GM18519 (cell line): Measurements from ENCODE around the gene CLDN17.

Experiments
- ATAC-seq: cut with Tn5 transposase; IDR thresholded peaks from one replicate; pipeline ENCODE4 v1.9.1; 2021; ENCODE audit warnings: mild to moderate bottlenecking, moderate library complexity; ENCODE audit not compliant: unreplicated experiment, low FRiP score

The CLDN17 gene

DNA sequence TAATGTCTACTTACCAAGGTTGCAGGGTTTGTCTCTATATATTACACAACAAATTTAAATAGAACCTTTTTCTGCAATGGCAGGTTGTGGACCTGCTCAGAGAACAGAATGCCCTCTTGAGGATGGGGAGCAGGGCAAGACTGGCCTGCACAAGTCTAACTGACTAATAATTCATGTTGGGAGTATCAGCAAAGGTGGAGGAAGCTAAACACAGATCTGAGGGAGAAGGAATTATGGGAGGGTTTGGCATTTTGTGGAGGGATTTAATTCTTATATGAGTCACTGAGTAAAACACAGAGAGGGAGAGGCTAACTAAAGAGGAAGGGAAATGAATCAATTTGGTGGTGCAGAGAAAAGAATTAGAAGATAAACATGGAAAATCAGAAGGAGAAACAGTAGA is 40.0 kb downstream of the CLDN17 start:
- no peak for ATAC-seq

- no peak for ATAC-seq
These were observed 49.0 kb downstream of the CLDN17 start for GRCh38 chr21:30117631-30118030.

- no peak for ATAC-seq
These were observed 50.1 kb downstream of the CLDN17 start for GRCh38 chr21:30116479-30116878.
